ENCODE results near the gene TMX1. TPM values are rescaled to one million over a fixed set of nuclear protein-coding genes. Genes with fewer than 3 reads are reported as not detected.
A peak's percentile ranks its signal among the peaks of the same experiment; 100 is the strongest.

The TMX1 gene
- total and polyA plus RNA-seq, 11 donors, result 3.2 to 18.6 (median 8.9) TPM

DNA sequence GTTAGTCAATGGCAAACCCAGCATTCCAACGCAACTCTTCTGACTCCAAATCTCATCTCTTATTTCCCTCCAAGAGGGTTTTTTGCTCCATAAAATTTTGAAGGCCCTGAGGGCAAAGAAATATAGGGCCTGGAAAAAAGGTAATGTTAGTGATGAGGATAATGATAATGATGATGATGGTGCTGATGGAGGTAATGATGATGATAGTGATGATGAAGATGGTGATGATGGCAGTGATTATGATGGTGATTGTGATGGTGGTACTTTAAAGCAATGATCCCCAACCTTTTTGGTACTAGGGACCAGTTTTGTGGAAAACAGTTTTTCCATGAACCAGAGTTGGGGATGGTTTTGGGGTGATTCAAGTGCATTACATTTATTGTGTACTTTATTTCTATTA lies 50.1 kb downstream of the TMX1 start:
- TF ChIP-seq, protein P1, sequence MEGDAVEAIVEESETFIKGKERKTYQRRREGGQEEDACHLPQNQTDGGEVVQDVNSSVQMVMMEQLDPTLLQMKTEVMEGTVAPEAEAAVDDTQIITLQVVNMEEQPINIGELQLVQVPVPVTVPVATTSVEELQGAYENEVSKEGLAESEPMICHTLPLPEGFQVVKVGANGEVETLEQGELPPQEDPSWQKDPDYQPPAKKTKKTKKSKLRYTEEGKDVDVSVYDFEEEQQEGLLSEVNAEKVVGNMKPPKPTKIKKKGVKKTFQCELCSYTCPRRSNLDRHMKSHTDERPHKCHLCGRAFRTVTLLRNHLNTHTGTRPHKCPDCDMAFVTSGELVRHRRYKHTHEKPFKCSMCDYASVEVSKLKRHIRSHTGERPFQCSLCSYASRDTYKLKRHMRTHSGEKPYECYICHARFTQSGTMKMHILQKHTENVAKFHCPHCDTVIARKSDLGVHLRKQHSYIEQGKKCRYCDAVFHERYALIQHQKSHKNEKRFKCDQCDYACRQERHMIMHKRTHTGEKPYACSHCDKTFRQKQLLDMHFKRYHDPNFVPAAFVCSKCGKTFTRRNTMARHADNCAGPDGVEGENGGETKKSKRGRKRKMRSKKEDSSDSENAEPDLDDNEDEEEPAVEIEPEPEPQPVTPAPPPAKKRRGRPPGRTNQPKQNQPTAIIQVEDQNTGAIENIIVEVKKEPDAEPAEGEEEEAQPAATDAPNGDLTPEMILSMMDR (IDR thresholded peaks at IDR 0.05), result no peak
- no peak for TF ChIP-seq POLR2A (IDR thresholded peaks at IDR 0.05)
- WGBS, 4 donors, result 94 to 98% (median 96%) methylated on average over 1 of the region's 1 CpG
- Histone ChIP-seq H3K27ac (no peak overlapping the region), H3K36me3 (no peaks in the 10 kb centered on the region), H3K4me1 (peaks cover 0 to 26% (median 10%) of the 10 kb centered on the region in 12 donors), H3K9me3 (no peaks in the 10 kb centered on the region), H3K4me3 (no peak overlapping the region), H3K27me3 (no peaks in the 10 kb centered on the region)
- intact Hi-C loops (cut with DNase I), result loop anchor here in 1 of 10 donors (10.0 kb wide), 1 partner anchor 75 kb away; no protein-coding TSS in a partner anchor
- ATAC-seq (no peak), DNase-seq (no peak)

DNA sequence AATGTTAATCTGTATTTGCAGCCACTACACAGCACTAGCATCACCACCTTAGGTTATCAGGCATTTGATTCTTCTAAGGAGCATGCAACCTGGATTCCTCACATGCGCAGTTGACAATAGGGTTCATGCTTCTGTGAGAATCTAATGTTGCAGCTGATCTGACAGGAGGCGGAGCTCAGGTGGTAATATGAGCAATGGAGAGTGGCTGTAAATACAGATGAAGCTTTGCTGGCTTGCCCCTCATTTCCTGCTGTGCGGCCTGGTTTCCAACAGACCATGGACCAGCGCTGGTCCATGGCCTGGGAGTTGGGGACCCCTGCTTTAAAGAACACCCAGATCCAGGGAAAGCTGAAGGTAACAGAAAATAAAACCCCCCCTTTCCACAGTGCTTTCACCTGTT lies 51.0 kb downstream of the TMX1 start:
- peaks cover 0 to 26% (median 10%) of the 10 kb centered on the region in 12 donors for H3K4me1 ChIP-seq
- no peak overlapping the region for H3K4me3 ChIP-seq
- no peak overlapping the region for H3K27ac ChIP-seq
- intact Hi-C loops (cut with DNase I), result loop anchor here in 1 of 10 donors (10.0 kb wide), 1 partner anchor 74 kb away; no protein-coding TSS in a partner anchor
- 94 to 98% (median 97%) methylated on average over 4 of the region's 4 CpGs for WGBS, 4 donors
- H3K36me3 ChIP-seq, result no peaks in the 10 kb centered on the region
- ATAC-seq, result no peak
- H3K27me3 ChIP-seq, result no peaks in the 10 kb centered on the region
- TF ChIP-seq, protein P1 (IDR thresholded peaks at IDR 0.05), result no peak
- no peak for TF ChIP-seq POLR2A (IDR thresholded peaks at IDR 0.05)
- no peaks in the 10 kb centered on the region for H3K9me3 ChIP-seq
- no peak for DNase-seq

DNA sequence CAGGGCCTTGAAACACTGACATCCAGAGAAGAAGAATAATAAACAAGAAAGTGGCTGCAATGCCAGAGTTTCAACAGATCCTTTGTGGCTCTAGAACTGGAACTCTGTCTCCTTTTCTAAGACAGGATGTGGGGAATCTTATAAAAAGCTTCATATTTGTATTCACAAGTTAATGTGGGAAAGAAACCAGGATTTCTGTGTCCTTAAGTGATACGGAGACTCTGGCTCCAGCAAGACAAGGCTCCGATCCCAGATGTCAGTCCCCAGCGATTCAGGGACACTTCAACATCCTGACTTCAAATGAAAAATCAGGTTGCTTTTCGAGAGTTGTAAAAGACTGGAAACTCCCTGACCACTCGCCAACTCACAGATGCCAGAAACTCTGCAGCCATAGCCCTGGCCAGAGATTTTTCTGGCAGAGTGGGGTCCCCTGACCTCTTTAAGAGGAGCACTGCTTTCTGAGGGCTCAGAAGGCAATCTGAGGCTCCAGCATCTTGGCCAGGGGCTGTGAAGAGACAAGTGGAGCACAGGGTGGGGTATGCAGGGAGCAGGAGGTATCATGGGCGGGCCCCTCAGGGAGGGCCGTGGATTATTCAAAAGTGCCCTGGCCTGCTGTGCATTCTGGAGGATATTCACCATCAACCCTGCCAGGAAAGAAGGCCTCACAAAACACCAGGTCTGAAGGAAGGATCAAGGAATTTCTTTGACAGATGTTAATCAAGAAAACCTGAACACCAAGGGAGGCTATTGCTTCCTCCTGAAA lies 53.3 kb downstream of the TMX1 start:
- Histone ChIP-seq H3K4me3 (no peak overlapping the region), H3K9me3 (no peaks in the 10 kb centered on the region), H3K36me3 (no peaks in the 10 kb centered on the region), H3K27me3 (no peaks in the 10 kb centered on the region), H3K27ac (peak overlapping the region; percentile 1 to 74 (median 56)), H3K4me1 (peaks cover 0 to 26% (median 10%) of the 10 kb centered on the region in 12 donors)
- intact Hi-C loops (cut with DNase I), result loop anchor here in 1 of 10 donors (10.0 kb wide), 1 partner anchor 71 kb away; no protein-coding TSS in a partner anchor
- TF ChIP-seq POLR2A (IDR thresholded peaks at IDR 0.05), result no peak
- TF ChIP-seq, protein P1 (IDR thresholded peaks at IDR 0.05), result no peak
- ATAC-seq (peak; percentile 33 to 88 (median 60)), DNase-seq (peak; percentile 26 to 71 (median 64))
- 31 to 48% (median 44%) methylated on average over 7 of the region's 7 CpGs for WGBS, 4 donors

DNA sequence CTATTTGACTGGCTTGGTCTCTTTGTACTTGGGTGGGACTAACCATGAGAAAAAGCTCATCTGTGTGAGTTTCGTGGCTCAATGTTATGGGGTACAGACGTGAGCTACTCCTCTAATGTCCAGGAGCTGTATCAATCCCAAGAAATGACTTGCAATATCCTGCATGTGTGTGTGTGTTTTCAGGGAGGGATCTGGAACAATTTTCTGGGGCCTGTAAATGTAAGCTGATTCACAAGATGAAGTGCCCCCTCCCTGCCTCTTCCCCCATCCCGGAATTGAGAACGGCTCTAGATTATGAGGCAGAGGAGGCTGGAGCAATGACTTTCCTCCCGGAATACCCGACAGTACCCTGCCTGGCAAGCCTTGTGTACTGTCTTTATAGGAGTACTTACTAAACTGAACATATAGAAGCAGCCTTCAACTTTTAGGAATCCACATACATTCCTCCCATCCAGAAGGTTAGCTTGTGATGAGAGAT lies 53.9 kb downstream of the TMX1 start:
- Histone ChIP-seq H3K4me3 (no peak overlapping the region), H3K27ac (peak overlapping the region in 11 of 12 donors; percentile 42 to 74 (median 62)), H3K27me3 (no peaks in the 10 kb centered on the region), H3K36me3 (no peaks in the 10 kb centered on the region), H3K9me3 (no peaks in the 10 kb centered on the region), H3K4me1 (peaks cover 0 to 29% (median 14%) of the 10 kb centered on the region in 12 donors)
- ATAC-seq (peak in 1 of 4 donors; percentile 13), DNase-seq (no peak)
- WGBS, 4 donors, result 78 to 85% (median 81%) methylated on average over 6 of the region's 6 CpGs
- TF ChIP-seq, protein P1 (IDR thresholded peaks at IDR 0.05), result no peak
- TF ChIP-seq POLR2A (IDR thresholded peaks at IDR 0.05), result no peak
- intact Hi-C loops (cut with DNase I), result loop anchor here in 1 of 10 donors (10.0 kb wide), 1 partner anchor 71 kb away; no protein-coding TSS in a partner anchor

Measured in heart left ventricle (tissue), 16 donors.